SU-DHL-6 (cell line): ENCODE results near the gene SLC18A3.

Experiments used
- EZH2phosphoT487 ChIP-seq: fragments of 200-600 bp; sonication (generic), shearing (Covaris generic); conservative IDR thresholded peaks from 2 replicates; pipeline ENCODE4 v1.6.1; 2018; ENCODE audit warnings: mild to moderate bottlenecking, antibody characterized with exemption, low read length, moderate library complexity, mixed read lengths
- TF ChIP-seq, protein P1 (sequence below): fragments of 200-600 bp; sonication (generic); IDR thresholded peaks from one replicate; pipeline ENCODE4 v1.5.1; 2017; ENCODE audit warnings: antibody characterized with exemption, mild to moderate bottlenecking, low read length, moderate library complexity; ENCODE audit not compliant: insufficient read depth, poor library complexity, severe bottlenecking

- TF ChIP-seq, protein P1, sequence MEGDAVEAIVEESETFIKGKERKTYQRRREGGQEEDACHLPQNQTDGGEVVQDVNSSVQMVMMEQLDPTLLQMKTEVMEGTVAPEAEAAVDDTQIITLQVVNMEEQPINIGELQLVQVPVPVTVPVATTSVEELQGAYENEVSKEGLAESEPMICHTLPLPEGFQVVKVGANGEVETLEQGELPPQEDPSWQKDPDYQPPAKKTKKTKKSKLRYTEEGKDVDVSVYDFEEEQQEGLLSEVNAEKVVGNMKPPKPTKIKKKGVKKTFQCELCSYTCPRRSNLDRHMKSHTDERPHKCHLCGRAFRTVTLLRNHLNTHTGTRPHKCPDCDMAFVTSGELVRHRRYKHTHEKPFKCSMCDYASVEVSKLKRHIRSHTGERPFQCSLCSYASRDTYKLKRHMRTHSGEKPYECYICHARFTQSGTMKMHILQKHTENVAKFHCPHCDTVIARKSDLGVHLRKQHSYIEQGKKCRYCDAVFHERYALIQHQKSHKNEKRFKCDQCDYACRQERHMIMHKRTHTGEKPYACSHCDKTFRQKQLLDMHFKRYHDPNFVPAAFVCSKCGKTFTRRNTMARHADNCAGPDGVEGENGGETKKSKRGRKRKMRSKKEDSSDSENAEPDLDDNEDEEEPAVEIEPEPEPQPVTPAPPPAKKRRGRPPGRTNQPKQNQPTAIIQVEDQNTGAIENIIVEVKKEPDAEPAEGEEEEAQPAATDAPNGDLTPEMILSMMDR, result no peak
- TF ChIP-seq EZH2phosphoT487, result no peak
Measured at GRCh38 chr10:49595003-49595712, 15.0 kb upstream of the SLC18A3 start.
